Measurements from ENCODE around the gene LRRC19. TPM values are rescaled to one million over a fixed set of nuclear protein-coding genes. Genes with fewer than 3 reads are reported as not detected.

The LRRC19 gene
- total RNA-seq, 1 experiment from 2014 or later, result not detected

DNA sequence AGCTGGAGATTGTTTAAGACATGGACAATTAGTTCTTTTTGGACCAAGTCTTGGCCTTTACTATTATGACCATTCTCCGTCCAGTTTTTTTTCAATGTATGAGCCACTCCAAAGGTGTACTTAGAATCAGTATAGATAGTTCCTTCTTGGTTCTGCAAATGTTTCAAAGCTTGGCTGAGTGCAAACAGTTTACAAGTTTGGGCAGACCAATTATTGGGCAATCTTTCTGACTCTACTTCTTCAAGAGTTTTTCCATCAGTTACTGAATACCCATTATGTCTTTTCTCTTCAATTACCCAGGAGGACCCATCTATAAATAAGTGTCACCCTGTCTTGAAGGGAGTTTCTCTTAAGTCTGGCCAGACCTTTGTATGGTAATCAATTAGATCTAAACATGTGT, 33.8 kb downstream of the LRRC19 start:
- Histone ChIP-seq H3T11ph (ENCODE audit: low read length) (no peak overlapping the region), H2BK20ac (ENCODE audit: low read depth, low read length, poor library complexity, severe bottlenecking) (no peak overlapping the region), H4K5ac (ENCODE audit: insufficient read length, low read depth, low read length) (no peak overlapping the region), H4K20me1 (ENCODE audit: control insufficient read depth, insufficient read depth, insufficient read length) (no peaks in the 10 kb centered on the region), H2AFZ (ENCODE audit: low read length) (no peak overlapping the region), H3K23ac (ENCODE audit: insufficient read length, low read depth, low read length) (no peak overlapping the region), H2BK12ac (ENCODE audit: insufficient read length, low read depth, low read length) (no peak overlapping the region), H2BK15ac (ENCODE audit: low read depth, low read length) (no peak overlapping the region), H2BK5ac (ENCODE audit: insufficient read length, low read length) (no peak overlapping the region), H3K4me2 (ENCODE audit: insufficient read depth, insufficient read length, low read length) (no peak overlapping the region), H3K27ac (ENCODE audit: insufficient read length, low read depth, low read length) (no peak overlapping the region), H3K9me3 (ENCODE audit: control insufficient read depth, low read depth, low read length) (no peaks in the 10 kb centered on the region), H3K18ac (ENCODE audit: insufficient read length, low read depth, low read length) (no peak overlapping the region), H2AK5ac (ENCODE audit: insufficient read length, low read length) (no peak overlapping the region), H3K23me2 (ENCODE audit: insufficient read length, low read depth, low read length, poor library complexity, severe bottlenecking) (no peaks in the 10 kb centered on the region), H3K27me3 (ENCODE audit: insufficient read depth, low read length) (no peaks in the 10 kb centered on the region), H3K79me2 (ENCODE audit: insufficient read depth, low read length) (no peaks in the 10 kb centered on the region), H3K79me1 (ENCODE audit: insufficient read depth, low read depth, low read length, poor library complexity, severe bottlenecking) (no peaks in the 10 kb centered on the region), H3K9ac (ENCODE audit: extremely low read depth, insufficient read length, low read length) (no peak overlapping the region), H3K4me1 (ENCODE audit: insufficient read depth, low read length) (peaks cover 3% of the 10 kb centered on the region; the same call in 1 of the 2 replicates), H4K8ac (replicated peaks; ENCODE audit: insufficient read length, low read depth, low read length) (no peak overlapping the region), H3K56ac (ENCODE audit: insufficient read length, low read depth, low read length) (no peak overlapping the region), H3K4ac (ENCODE audit: low read depth, low read length) (no peak overlapping the region), H4K91ac (ENCODE audit: insufficient read length, low read depth, low read length) (no peak overlapping the region), H2BK120ac (ENCODE audit: low read depth, low read length, poor library complexity, severe bottlenecking) (no peak overlapping the region), H3K14ac (ENCODE audit: insufficient read depth, low read length) (no peak overlapping the region)
- WGBS (ENCODE audit: extremely low coverage, insufficient read length, low lambda C conversion rate), result no CpG with 5 or more reads among the region's 1 CpG
- H3K27me3 Mint-ChIP-seq (ENCODE audit: low read depth), result no peaks in the 10 kb centered on the region
- no peak for TF ChIP-seq CTCF (conservative IDR thresholded peaks at IDR 0.05)
- no peak overlapping the region for H3K4me3 Mint-ChIP-seq
- H3K27ac Mint-ChIP-seq, result no peak overlapping the region
- H3K36me3 Mint-ChIP-seq (ENCODE audit: insufficient read depth in 1 of 3, low read depth in 3 of 3), result peaks cover 0 to 24% (median 0%) of the 10 kb centered on the region in 3 experiments; a peak in 2 of 7 replicates
- peaks cover 0 to 8% of the 10 kb centered on the region in 2 experiments; a peak in 3 of 5 replicates for H3K9me3 Mint-ChIP-seq
- no peak for DNase-seq
- H3K4me1 Mint-ChIP-seq, result peaks cover 27 to 28% of the 10 kb centered on the region in 2 experiments
